Loucy (cell line): ENCODE results near the gene C5AR2.

Source experiments
- H2AFZ ChIP-seq: fragments of 200-600 bp; sonication (generic); 2 replicates; pipeline ENCODE4 v1.6.0; 2016; ENCODE audit warnings: antibody characterized with exemption, mild to moderate bottlenecking, low read length, moderate library complexity
- H3F3A ChIP-seq: fragments of 200-600 bp; 2 replicates; pipeline ENCODE4 v1.6.0; 2016; ENCODE audit warnings: antibody characterized with exemption, low read depth, mild to moderate bottlenecking
- H3K27me3 ChIP-seq: fragments of 200-600 bp; sonication (generic); 2 replicates; pipeline ENCODE4 v1.6.1; 2014; ENCODE audit warnings: low read length, mild to moderate bottlenecking; ENCODE audit not compliant: insufficient read depth, poor library complexity, severe bottlenecking
- H3K36me3 ChIP-seq: fragments of 200-600 bp; sonication (generic); 2 replicates; pipeline ENCODE4 v1.6.1; 2016; ENCODE audit warnings: low read length; ENCODE audit not compliant: insufficient read depth
- H3K4me1 ChIP-seq: fragments of 200-600 bp; sonication (generic); 2 replicates; pipeline ENCODE4 v1.5.1; 2014; ENCODE audit warnings: low read length, mild to moderate bottlenecking; ENCODE audit not compliant: insufficient read depth, poor library complexity, severe bottlenecking
- H3K4me2 ChIP-seq: fragments of 200-600 bp; sonication (generic); 2 replicates; pipeline ENCODE4 v1.6.0; 2014; ENCODE audit warnings: antibody characterized with exemption, low read length, low read depth, mild to moderate bottlenecking; ENCODE audit not compliant: poor library complexity, severe bottlenecking
- H3K4me3 ChIP-seq: fragments of 200-600 bp; sonication (generic); 2 replicates; pipeline ENCODE4 v1.5.1; 2014; ENCODE audit warnings: low read length, mild to moderate bottlenecking, mixed read lengths; ENCODE audit not compliant: poor library complexity, severe bottlenecking
- H3K79me2 ChIP-seq: fragments of 200-600 bp; sonication (generic); 2 replicates; pipeline ENCODE4 v1.6.1; 2014; ENCODE audit warnings: low read length; ENCODE audit not compliant: insufficient read depth
- H3K9ac ChIP-seq: fragments of 200-600 bp; sonication (generic); 2 replicates; pipeline ENCODE4 v1.6.0; 2014; ENCODE audit warnings: mild to moderate bottlenecking, low read depth, low read length, moderate library complexity; ENCODE audit not compliant: poor library complexity, severe bottlenecking
- H3K9me2 ChIP-seq: fragments of 200-600 bp; sonication (generic); replicated peaks from 2 replicates; pipeline ENCODE4 v1.6.1; 2016; ENCODE audit warnings: low read depth, low read length, mixed read lengths
- H3K9me3 ChIP-seq: fragments of 200-600 bp; sonication (generic); 2 replicates; pipeline ENCODE4 v1.6.1; 2014; ENCODE audit warnings: mild to moderate bottlenecking, antibody characterized with exemption, low read length, low read depth; ENCODE audit not compliant: insufficient read depth
- H4K20me1 ChIP-seq: fragments of 200-600 bp; sonication (generic); 2 replicates; pipeline ENCODE4 v1.6.0; 2014; ENCODE audit warnings: antibody characterized with exemption, low read length, mild to moderate bottlenecking; ENCODE audit not compliant: insufficient read depth, poor library complexity, severe bottlenecking
- EZH2phosphoT487 ChIP-seq: fragments of 200-600 bp; IDR thresholded peaks from 2 replicates; pipeline ENCODE4 v1.6.1; 2018; ENCODE audit warnings: antibody characterized with exemption, mild to moderate bottlenecking, moderate library complexity, borderline replicate concordance
- TF ChIP-seq, protein P1 (sequence below): fragments of 200-600 bp; sonication (generic); conservative IDR thresholded peaks from 2 replicates; pipeline ENCODE4 v1.5.1; 2014; ENCODE audit warnings: mild to moderate bottlenecking, antibody characterized with exemption, low read length

Gene C5AR2

GRCh38 chr19:47379381-47379938, 47.5 kb downstream of the C5AR2 start:
- H2AFZ ChIP-seq = no peak overlapping the region
- no peaks in the 10 kb centered on the region for H3K79me2 ChIP-seq
- H3F3A ChIP-seq = no peaks in the 10 kb centered on the region
- TF ChIP-seq, protein P1, sequence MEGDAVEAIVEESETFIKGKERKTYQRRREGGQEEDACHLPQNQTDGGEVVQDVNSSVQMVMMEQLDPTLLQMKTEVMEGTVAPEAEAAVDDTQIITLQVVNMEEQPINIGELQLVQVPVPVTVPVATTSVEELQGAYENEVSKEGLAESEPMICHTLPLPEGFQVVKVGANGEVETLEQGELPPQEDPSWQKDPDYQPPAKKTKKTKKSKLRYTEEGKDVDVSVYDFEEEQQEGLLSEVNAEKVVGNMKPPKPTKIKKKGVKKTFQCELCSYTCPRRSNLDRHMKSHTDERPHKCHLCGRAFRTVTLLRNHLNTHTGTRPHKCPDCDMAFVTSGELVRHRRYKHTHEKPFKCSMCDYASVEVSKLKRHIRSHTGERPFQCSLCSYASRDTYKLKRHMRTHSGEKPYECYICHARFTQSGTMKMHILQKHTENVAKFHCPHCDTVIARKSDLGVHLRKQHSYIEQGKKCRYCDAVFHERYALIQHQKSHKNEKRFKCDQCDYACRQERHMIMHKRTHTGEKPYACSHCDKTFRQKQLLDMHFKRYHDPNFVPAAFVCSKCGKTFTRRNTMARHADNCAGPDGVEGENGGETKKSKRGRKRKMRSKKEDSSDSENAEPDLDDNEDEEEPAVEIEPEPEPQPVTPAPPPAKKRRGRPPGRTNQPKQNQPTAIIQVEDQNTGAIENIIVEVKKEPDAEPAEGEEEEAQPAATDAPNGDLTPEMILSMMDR = no peak
- no peak for TF ChIP-seq EZH2phosphoT487
- H3K9me3 ChIP-seq = no peaks in the 10 kb centered on the region
- H3K4me2 ChIP-seq = no peak overlapping the region
- peaks cover 60% of the 10 kb centered on the region; the same call in 1 of the 2 replicates for H3K36me3 ChIP-seq
- no peak overlapping the region for H3K9ac ChIP-seq
- H3K9me2 ChIP-seq = no peaks in the 10 kb centered on the region
- no peaks in the 10 kb centered on the region for H3K4me1 ChIP-seq
- H3K27me3 ChIP-seq = no peaks in the 10 kb centered on the region
- no peaks in the 10 kb centered on the region for H4K20me1 ChIP-seq
- H3K4me3 ChIP-seq = no peak overlapping the region

DNA sequence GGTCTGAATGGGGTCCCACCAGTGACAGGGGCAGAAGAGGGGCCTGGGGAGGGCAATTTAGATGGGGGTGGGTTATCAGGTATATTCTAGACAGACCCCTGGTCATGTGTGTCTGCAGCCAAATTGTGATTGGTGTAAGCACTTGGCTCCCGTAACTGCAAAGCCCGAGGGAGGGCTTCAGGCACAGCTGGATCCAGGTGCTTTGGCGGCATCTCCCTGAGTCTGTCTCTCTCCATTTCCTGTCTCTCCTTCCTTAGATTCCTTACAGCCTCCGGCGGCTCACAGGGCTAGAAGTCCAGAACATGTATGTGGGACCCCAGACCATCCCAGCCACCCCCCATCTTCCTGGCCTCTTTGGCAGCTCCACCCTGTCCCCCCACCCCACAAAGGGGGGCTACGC, 48.6 kb downstream of the C5AR2 start:
- no peaks in the 10 kb centered on the region for H4K20me1 ChIP-seq
- peaks cover 50% of the 10 kb centered on the region; the same call in 1 of the 2 replicates for H3K36me3 ChIP-seq
- no peak for TF ChIP-seq EZH2phosphoT487
- TF ChIP-seq, protein P1 = no peak
- no peak overlapping the region for H2AFZ ChIP-seq
- H3K9me3 ChIP-seq = no peaks in the 10 kb centered on the region
- no peak overlapping the region for H3K9ac ChIP-seq
- H3K27me3 ChIP-seq = no peaks in the 10 kb centered on the region
- H3K9me2 ChIP-seq = no peaks in the 10 kb centered on the region
- no peaks in the 10 kb centered on the region for H3K4me1 ChIP-seq
- H3F3A ChIP-seq = no peaks in the 10 kb centered on the region
- no peak overlapping the region for H3K4me2 ChIP-seq
- no peak overlapping the region for H3K4me3 ChIP-seq
- no peaks in the 10 kb centered on the region for H3K79me2 ChIP-seq

DNA sequence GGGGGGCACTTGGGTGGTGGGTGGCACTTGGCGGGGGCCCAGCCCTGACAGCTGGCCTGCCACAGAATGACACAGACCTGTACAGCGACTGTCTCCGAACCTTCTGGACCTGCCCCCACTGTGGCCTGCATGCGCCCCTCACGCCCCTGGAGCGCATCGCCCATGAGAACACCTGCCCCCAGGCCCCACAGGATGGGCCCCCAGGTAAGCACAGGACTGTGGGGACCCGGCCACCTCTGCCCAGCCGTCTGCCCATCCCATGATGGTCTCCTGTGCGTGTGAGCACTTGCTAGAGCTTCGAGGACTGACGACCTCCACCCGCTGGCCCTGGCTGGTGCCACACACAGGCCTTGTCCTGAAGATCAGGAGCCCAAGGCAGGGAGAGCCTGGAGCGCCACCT, 49.1 kb downstream of the C5AR2 start:
- H3K4me1 ChIP-seq = no peaks in the 10 kb centered on the region
- H3K27me3 ChIP-seq = no peaks in the 10 kb centered on the region
- H3K9ac ChIP-seq = no peak overlapping the region
- no peaks in the 10 kb centered on the region for H3K9me2 ChIP-seq
- TF ChIP-seq, protein P1 = no peak
- H3K4me2 ChIP-seq = no peak overlapping the region
- no peaks in the 10 kb centered on the region for H3K79me2 ChIP-seq
- H3K4me3 ChIP-seq = no peak overlapping the region
- peaks cover 44% of the 10 kb centered on the region; the same call in 1 of the 2 replicates for H3K36me3 ChIP-seq
- H3F3A ChIP-seq = no peaks in the 10 kb centered on the region
- no peaks in the 10 kb centered on the region for H3K9me3 ChIP-seq
- no peak overlapping the region for H2AFZ ChIP-seq
- no peaks in the 10 kb centered on the region for H4K20me1 ChIP-seq
